Measurements from ENCODE around the gene OCLN.
"Not testable (repeated sequence)": the region's sequence is repeated elsewhere in the genome, so short reads cannot be mapped to it uniquely, and the experiment has no call there.

OCLN gene

GRCh38 chr5:69528609-69529008, 36.0 kb downstream of the OCLN start:
- DNase-seq (ENCODE audit: low spot score) = no peak

DNA sequence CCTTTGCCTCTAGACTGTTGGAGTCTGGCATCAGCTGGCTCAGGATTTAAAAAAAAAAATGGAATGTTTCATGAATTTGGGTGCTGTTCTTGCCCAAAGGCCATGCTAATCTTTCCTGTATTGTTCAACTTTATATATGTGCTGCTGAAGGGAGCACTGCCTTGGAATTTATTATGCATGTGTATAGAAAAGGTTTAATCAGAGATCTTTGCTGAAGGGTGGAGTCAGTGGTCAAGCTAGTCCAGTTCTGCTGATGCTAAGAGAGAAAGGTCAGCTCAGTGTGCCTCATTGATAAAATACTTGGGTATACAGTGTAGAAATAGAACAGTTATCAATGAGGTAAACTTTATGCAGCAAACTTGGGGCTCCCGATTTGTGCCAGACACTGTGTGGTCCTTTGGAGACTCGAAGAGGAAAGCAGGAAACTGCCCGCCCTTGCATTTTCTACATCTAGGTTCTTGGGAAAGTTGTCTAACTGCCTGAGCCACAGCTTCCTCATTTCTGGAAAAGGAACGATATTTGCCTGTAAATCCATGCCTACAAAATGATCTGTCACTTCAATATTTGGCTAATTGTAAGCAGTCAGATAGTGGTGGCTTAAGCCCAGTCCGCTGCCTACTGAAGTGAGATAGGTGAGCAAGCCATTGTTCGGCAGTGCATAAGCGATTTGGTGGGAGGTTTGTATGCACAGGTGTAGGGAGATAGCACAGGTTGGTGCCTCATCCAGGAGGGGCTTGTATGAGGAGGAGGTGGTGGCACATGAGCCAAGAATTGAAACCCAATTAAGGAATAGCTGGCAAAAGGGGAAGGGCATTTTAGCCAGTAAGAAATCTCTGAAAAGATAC, 38.2 kb downstream of the OCLN start:
- DNase-seq (ENCODE audit: low spot score) = no peak

- no peak for DNase-seq (ENCODE audit: low spot score)
These were observed 38.8 kb downstream of the OCLN start for GRCh38 chr5:69531406-69531801.

DNA sequence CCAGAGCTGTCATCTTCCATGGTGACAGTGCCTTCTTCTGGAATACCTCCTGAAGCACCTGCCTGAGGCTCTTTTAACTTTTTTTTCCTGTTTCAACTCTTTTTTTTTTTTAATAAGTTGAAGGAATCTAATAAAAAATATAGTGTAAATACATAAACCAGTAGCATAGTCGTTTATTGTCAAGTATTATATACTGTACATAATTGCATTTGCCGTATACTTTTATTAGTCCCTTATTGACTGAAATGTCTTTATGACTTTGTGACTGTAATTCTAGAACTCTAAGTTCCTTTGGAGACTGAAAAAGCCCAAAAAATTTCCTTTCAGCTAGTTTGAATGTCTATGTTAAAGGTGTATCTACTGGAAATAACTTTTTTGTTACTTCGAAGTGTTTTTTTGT, 45.3 kb downstream of the OCLN start:
- not testable (repeated sequence) for DNase-seq (ENCODE audit: low spot score)

DNA sequence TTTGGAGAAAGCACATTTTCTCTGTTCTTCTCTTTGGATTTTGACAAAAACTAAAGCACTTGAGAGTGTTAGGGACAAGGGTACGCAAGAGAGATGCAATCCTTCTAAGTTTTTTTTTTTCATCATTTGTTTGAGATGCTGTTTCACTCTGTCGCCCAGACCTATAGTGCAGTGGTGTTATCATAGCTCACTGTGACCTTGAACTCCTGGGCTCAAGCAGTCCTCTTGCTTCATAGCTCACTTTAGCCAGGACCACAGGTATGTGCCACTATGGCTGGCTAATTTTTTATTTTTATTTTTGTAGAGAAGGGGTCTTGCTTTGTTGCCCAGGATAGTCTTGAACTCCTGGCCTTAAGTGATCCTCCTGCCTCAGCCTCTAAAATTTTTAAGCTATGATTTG, 46.1 kb downstream of the OCLN start:
- DNase-seq (ENCODE audit: low spot score) = not testable (repeated sequence)

DNA sequence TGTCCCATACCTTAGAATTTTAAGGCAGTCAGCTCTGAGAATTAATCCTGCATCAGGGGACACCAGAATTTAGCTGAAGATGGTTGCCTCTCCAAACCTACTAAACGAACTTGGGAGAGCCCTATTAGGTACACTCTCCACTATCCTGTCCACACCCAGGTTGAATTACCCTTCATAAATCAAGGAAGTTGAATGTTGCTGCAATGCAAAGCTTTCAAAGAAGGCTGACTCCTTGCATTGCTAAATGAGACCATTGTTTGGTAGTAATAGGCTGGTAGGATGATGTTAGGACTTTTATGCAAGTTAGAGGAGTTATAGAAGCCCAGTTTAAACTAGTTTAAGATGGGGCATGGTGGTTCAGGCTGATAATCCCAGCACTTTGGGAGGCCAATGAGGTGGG, 48.8 kb downstream of the OCLN start:
- DNase-seq (ENCODE audit: low spot score) = not testable (repeated sequence)

DNA sequence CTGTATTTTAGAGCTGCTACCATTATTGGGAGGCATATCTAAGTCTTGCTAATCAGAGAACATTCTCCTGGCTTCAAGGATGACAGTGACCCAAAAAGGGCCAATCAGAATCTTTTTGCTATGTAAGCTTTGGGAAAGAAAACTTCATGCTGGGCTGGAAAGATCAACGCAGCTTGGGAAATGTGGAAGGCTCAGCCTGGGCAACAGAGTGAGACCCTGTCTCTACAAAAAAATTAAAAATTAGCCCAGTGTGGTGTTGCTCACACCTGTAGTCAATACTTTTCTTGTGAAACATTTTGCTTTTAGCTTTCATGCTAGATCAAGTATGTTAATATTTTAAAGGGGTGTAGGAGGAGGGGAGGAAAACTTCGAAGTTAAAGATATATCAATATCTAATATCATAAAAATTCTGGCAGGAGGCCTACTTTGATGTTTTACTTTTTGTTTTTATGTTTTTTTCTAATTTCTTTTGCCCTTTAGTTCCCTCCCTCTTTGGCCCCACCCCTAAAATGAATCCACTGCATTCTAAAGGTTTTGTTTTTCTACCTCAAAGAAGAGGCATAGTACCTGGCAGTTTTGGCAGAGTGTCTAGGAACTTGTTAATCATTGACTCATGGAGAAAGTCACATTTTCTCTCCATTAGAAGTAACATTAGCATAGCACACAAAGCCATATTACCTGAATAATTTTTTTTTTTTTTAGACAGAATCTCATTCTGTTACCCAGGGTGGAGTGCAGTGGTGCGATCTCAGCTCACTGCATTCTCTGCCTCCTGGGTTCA, 50.4 kb downstream of the OCLN start:
- DNase-seq (ENCODE audit: low spot score) = not testable (repeated sequence)

GRCh38 chr5:69544602-69545001, 52.0 kb downstream of the OCLN start:
- DNase-seq (ENCODE audit: low spot score) = not testable (repeated sequence)

DNA sequence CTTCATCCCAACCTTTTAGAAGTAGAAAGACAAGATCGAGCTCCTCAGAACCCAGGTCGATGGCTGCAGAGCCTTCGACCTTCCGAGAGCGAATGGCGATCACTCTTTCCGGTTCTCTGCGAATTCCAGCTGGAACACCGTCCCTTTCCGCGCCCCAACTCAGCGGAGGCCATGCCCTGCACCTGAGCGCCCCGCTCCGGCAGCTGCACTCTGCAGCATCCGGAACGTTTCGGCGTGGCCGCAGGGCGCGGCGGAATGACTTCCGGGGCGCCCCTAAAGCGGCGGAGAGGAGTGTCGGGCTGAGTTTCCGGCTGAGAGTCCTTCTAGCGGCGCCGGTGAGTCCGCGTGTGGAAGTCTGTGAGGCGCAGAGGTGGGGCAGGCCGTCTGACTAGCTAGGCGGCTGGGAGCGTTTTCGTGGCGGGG, 67.3 kb downstream of the OCLN start, which contains the start of gene GTF2H2C:
Gene GTF2H2C (plus strand): TSS at position 284 of the 423 bp plus-strand sequence. CDS start 4,942 bp downstream, outside the sequence.
- DNase-seq (ENCODE audit: low spot score) = peak; percentile 82

DNA sequence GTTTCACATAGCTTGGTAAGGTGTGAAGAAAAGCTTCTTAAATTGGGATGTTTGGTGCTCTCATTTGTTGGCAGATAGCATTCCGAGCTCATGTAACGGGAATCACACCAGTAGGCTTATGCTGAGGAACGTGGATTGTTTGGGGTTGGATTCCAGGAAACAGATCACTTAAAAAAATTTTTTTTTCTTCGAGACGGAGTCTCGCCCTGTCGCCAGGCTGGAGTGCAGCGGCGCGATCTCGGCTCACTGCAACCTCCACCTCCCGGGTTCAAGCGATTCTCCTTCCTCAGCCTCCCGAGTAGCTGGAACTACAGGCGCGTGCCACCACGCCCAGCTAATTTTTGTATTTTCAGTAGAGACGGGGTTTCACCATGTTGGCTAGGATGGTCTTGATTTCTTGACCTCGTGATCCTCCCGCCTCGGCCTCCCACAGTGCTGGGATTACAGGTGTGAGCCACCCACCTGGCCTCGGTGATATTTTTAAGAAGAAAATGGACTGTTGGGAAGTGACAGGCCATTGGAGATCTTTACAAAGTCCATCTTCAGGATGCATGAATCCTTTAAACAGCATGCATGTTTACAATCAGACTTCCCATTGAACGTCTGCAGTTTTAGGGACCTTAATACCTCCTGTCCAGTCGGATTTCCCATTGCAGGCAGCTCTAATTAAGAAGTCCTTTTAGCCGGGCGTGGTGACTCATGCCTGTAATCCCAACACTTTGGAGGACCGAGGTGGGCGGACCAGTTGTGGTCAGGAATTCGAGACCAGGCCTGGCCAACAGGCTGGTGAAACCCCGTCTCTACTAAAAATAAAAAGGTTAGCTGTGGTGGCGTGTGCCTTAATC, 68.2 kb downstream of the OCLN start:
- not testable (repeated sequence) for DNase-seq (ENCODE audit: low spot score)

- not testable (repeated sequence) for DNase-seq (ENCODE audit: low spot score)
These were observed 73.6 kb downstream of the OCLN start for GRCh38 chr5:69566172-69566571.

DNA sequence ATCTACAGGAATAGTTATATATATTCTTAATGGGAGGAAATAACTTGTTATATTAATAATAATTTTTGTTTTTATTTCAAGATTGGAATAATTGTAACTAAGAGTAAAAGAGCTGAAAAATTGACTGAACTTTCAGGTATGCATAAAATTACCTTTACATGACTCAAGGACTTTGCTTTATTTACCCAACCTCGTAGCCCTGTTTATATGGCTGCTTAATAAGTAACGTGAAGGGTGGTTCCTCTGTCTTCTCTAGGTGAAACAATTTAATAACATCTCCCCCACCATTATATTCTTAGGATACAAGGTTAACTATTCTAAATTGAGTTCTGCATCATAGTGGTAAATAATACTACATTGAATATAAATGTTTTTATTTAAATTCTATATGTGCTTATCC, 75.5 kb downstream of the OCLN start:
- DNase-seq (ENCODE audit: low spot score) = not testable (repeated sequence)

DNA sequence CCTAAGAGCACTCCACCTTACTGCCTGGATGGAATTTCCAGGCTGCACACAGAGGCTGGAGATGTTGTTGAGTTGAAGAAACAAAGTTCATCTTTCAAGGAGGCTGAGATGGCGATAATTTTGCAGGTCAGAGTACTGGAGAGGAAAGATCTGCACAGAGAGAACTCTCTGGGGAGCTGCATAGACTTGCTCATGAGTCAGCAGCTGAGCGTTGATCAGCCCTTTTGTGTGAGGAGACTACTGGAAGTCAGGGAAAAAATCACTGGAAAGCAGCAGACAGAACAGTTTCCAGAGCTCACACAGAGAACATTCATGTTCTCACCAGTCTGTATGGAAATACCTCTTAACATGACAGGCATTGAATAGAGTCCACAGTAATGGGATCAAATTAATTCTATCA, 90.8 kb downstream of the OCLN start:
- DNase-seq (ENCODE audit: low spot score) = not testable (repeated sequence)

DNA sequence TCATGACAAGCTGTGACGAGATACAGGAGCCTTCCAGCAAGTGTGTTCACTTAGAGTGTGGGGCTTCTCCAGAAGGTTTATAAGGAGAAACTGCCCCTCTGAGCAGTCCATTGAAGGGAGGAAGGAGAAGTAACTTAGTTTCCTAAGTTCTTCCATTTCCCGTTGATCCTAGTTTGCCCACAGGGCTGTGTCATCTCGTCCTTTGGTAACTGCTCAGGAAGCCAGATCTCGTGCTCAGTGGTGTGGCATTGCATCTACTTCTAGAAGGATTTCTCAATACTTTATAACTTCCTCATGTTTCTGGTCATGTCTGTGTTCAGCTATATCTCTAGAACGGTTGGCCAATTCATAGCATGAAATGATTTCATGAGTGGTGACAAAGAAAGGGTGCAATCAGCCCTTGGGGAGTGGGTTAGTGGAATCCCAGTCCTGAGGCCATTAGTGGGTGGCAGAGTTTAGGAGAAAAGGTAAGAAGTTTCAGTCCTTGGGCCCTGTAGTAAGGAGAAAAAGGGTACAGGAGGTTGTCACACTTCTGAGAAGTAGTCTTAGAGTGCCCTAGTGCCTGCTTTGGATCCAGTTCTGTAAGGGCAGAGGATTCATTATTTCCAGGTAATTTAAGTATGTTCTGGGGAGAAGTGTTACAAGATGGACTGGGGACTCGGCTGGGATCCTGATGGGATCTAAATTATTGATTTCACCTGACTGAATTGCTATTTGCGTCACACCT, 103.7 kb downstream of the OCLN start:
- not testable (repeated sequence) for DNase-seq (ENCODE audit: low spot score)

GRCh38 chr5:69601947-69602346, 109.4 kb downstream of the OCLN start:
- not testable (repeated sequence) for DNase-seq (ENCODE audit: low spot score)

DNA sequence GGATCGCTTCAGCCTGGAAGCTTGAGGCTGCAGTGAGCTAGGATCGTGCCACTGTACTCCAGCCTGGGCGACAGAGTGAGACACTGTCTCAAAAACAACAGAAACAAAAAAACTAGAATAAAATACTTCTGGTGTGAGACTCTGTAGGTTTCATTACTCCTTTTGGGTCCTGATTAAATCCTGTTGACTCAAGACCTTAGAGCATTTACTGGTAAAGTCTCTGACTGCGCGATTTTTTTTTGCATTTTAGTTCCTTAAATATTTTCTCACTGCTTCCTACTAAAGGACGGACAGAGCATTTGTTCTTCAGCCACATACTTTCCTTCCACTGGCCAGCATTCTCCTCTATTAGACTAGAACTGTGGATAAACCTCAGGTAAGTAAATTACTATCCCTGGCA, 114.2 kb downstream of the OCLN start:
- not testable (repeated sequence) for DNase-seq (ENCODE audit: low spot score)

All from RKO (cell line).